Activated CD8-positive, alpha-beta T cell treated with anti-CD3 and anti-CD28 coated beads, Interleukin-2, amount 10 ng/mL, durations not matched to agents 7 days and 5 days (primary cell): ENCODE measurements around the gene NOS1AP. TPM values are rescaled to one million over a fixed set of nuclear protein-coding genes. Genes with fewer than 3 reads are reported as not detected.

Source experiments
- ATAC-seq: fragments of 150-1000 bp; cut with Tn5 transposase; one replicate; pipeline ENCODE4 v1.10.0; 2021; ENCODE audit warnings: moderate library complexity
- CTCF ChIA-PET: fragments of 350-600 bp; sonication (Branson Sonifier 250); formaldehyde crosslinking; loops from one replicate; lab custom pipeline; 2021; ENCODE audit warnings: antibody characterized with exemption; lab: Charles Lee
- POLR2A ChIA-PET: fragments of 350-600 bp; sonication (Branson Sonifier 250); formaldehyde crosslinking; loops from one replicate; lab custom pipeline; 2021; ENCODE audit warnings: antibody characterized with exemption; lab: Charles Lee
- DNase-seq: peaks from one replicate; pipeline ENCODE4 v3.0.0-alpha.2; 2020
- H3K27ac Mint-ChIP-seq: one replicate; pipeline ENCODE4 v1.8.0; 2021; ENCODE audit warnings: mild to moderate bottlenecking, mixed read lengths
- H3K27me3 Mint-ChIP-seq: one replicate; pipeline ENCODE4 v1.8.0; 2021; ENCODE audit warnings: low read depth, mixed read lengths
- H3K36me3 Mint-ChIP-seq: one replicate; pipeline ENCODE4 v1.8.0; 2021; ENCODE audit warnings: low read depth, mixed read lengths
- H3K4me1 Mint-ChIP-seq: one replicate; pipeline ENCODE4 v1.8.0; 2021; ENCODE audit warnings: low read depth, mixed read lengths
- H3K4me3 Mint-ChIP-seq: one replicate; pipeline ENCODE4 v1.8.0; 2021; ENCODE audit warnings: mild to moderate bottlenecking, mixed read lengths
- H3K9me3 Mint-ChIP-seq: one replicate; pipeline ENCODE4 v1.8.0; 2022; ENCODE audit warnings: mixed read lengths; ENCODE audit not compliant: insufficient read depth
- total RNA-seq, 2 experiments: library from RNA; stranded (reverse); gene quantifications; one replicate each; pipeline ENCODE4 v1.2.3, GENCODE V29; 2021

Gene NOS1AP
- total RNA-seq, 2 experiments from 2014 or later = not detected

GRCh38 chr1:162142968-162143367 is 73.5 kb downstream of the NOS1AP start:
- H3K9me3 Mint-ChIP-seq = no peaks in the 10 kb centered on the region
- peaks cover 17% of the 10 kb centered on the region for H3K27me3 Mint-ChIP-seq
- no peaks in the 10 kb centered on the region for H3K36me3 Mint-ChIP-seq
- CTCF ChIA-PET = no interaction called here
- no peak for DNase-seq
- ATAC-seq = no peak
- POLR2A ChIA-PET = no interaction called here
- no peak overlapping the region for H3K4me3 Mint-ChIP-seq
- no peak overlapping the region for H3K27ac Mint-ChIP-seq
- peaks cover 2% of the 10 kb centered on the region for H3K4me1 Mint-ChIP-seq

- no peak overlapping the region for H3K27ac Mint-ChIP-seq
- no peaks in the 10 kb centered on the region for H3K4me1 Mint-ChIP-seq
- H3K4me3 Mint-ChIP-seq = no peak overlapping the region
- CTCF ChIA-PET = no interaction called here
- ATAC-seq = no peak
- no peaks in the 10 kb centered on the region for H3K36me3 Mint-ChIP-seq
- no peaks in the 10 kb centered on the region for H3K9me3 Mint-ChIP-seq
- H3K27me3 Mint-ChIP-seq = peaks cover 22% of the 10 kb centered on the region
- POLR2A ChIA-PET = no interaction called here
- DNase-seq = no peak
Observed at GRCh38 chr1:162144268-162144667, 74.8 kb downstream of the NOS1AP start.

GRCh38 chr1:162144853-162145252 is 75.4 kb downstream of the NOS1AP start:
- Mint-ChIP-seq H3K9me3 (no peaks in the 10 kb centered on the region), H3K4me3 (no peak overlapping the region), H3K36me3 (no peaks in the 10 kb centered on the region), H3K27me3 (peaks cover 24% of the 10 kb centered on the region), H3K4me1 (no peaks in the 10 kb centered on the region), H3K27ac (no peak overlapping the region)
- DNase-seq (no peak), ATAC-seq (no peak)
- CTCF ChIA-PET = no interaction called here
- POLR2A ChIA-PET = no interaction called here

- no peaks in the 10 kb centered on the region for H3K9me3 Mint-ChIP-seq
- ATAC-seq (no peak), DNase-seq (no peak)
- no peaks in the 10 kb centered on the region for H3K4me1 Mint-ChIP-seq
- no peaks in the 10 kb centered on the region for H3K36me3 Mint-ChIP-seq
- ChIA-PET POLR2A (no interaction called here), CTCF (no interaction called here)
- H3K27ac Mint-ChIP-seq = no peak overlapping the region
- H3K27me3 Mint-ChIP-seq = peaks cover 24% of the 10 kb centered on the region
- no peak overlapping the region for H3K4me3 Mint-ChIP-seq
Observed at GRCh38 chr1:162145280-162145965, 75.9 kb downstream of the NOS1AP start.

GRCh38 chr1:162145966-162146696 is 76.6 kb downstream of the NOS1AP start:
- DNase-seq (no peak), ATAC-seq (no peak)
- ChIA-PET POLR2A (no interaction called here), CTCF (no interaction called here)
- Mint-ChIP-seq H3K9me3 (no peaks in the 10 kb centered on the region), H3K27ac (no peak overlapping the region), H3K4me3 (no peak overlapping the region), H3K27me3 (peaks cover 20% of the 10 kb centered on the region), H3K36me3 (no peaks in the 10 kb centered on the region), H3K4me1 (no peaks in the 10 kb centered on the region)

GRCh38 chr1:162147760-162148159 is 78.3 kb downstream of the NOS1AP start:
- ATAC-seq (no peak), DNase-seq (no peak)
- ChIA-PET CTCF (no interaction called here), POLR2A (no interaction called here)
- Mint-ChIP-seq H3K4me1 (no peaks in the 10 kb centered on the region), H3K9me3 (no peaks in the 10 kb centered on the region), H3K36me3 (no peaks in the 10 kb centered on the region), H3K4me3 (no peak overlapping the region), H3K27me3 (peaks cover 12% of the 10 kb centered on the region), H3K27ac (no peak overlapping the region)

GRCh38 chr1:162150112-162150511 is 80.6 kb downstream of the NOS1AP start:
- Mint-ChIP-seq H3K4me3 (no peak overlapping the region), H3K36me3 (no peaks in the 10 kb centered on the region), H3K9me3 (no peaks in the 10 kb centered on the region), H3K27ac (no peak overlapping the region), H3K4me1 (no peaks in the 10 kb centered on the region), H3K27me3 (peaks cover 12% of the 10 kb centered on the region)
- ATAC-seq (no peak), DNase-seq (no peak)
- POLR2A ChIA-PET = no interaction called here
- CTCF ChIA-PET = no interaction called here

GRCh38 chr1:162151900-162152829 is 82.7 kb downstream of the NOS1AP start:
- Mint-ChIP-seq H3K9me3 (no peaks in the 10 kb centered on the region), H3K4me1 (no peaks in the 10 kb centered on the region), H3K27me3 (peaks cover 15% of the 10 kb centered on the region), H3K27ac (no peak overlapping the region), H3K4me3 (no peak overlapping the region), H3K36me3 (no peaks in the 10 kb centered on the region)
- ChIA-PET POLR2A (no interaction called here), CTCF (no interaction called here)
- no peak for DNase-seq
- no peak for ATAC-seq

GRCh38 chr1:162153374-162153773 is 83.9 kb downstream of the NOS1AP start:
- no peak overlapping the region for H3K4me3 Mint-ChIP-seq
- ChIA-PET POLR2A (no interaction called here), CTCF (no interaction called here)
- no peaks in the 10 kb centered on the region for H3K36me3 Mint-ChIP-seq
- ATAC-seq (no peak), DNase-seq (no peak)
- no peaks in the 10 kb centered on the region for H3K9me3 Mint-ChIP-seq
- peaks cover 13% of the 10 kb centered on the region for H3K27me3 Mint-ChIP-seq
- H3K4me1 Mint-ChIP-seq = no peaks in the 10 kb centered on the region
- H3K27ac Mint-ChIP-seq = no peak overlapping the region

GRCh38 chr1:162157469-162157868 is 88.0 kb downstream of the NOS1AP start:
- no peak for DNase-seq
- Mint-ChIP-seq H3K4me1 (no peaks in the 10 kb centered on the region), H3K27ac (no peak overlapping the region), H3K27me3 (peaks cover 7% of the 10 kb centered on the region), H3K36me3 (no peaks in the 10 kb centered on the region), H3K9me3 (no peaks in the 10 kb centered on the region), H3K4me3 (no peak overlapping the region)
- ChIA-PET POLR2A (no interaction called here), CTCF (no interaction called here)
- ATAC-seq = no peak

GRCh38 chr1:162158624-162159271 is 89.3 kb downstream of the NOS1AP start:
- DNase-seq = no peak
- POLR2A ChIA-PET = no interaction called here
- no peaks in the 10 kb centered on the region for H3K36me3 Mint-ChIP-seq
- ATAC-seq = no peak
- no peak overlapping the region for H3K27ac Mint-ChIP-seq
- peaks cover 10% of the 10 kb centered on the region for H3K27me3 Mint-ChIP-seq
- H3K9me3 Mint-ChIP-seq = no peaks in the 10 kb centered on the region
- CTCF ChIA-PET = interaction anchor here (0.7 to 1.2 kb wide), 2 partner anchors 10 to 11 kb away, joined by 3 read pairs; no protein-coding TSS in a partner anchor
- no peaks in the 10 kb centered on the region for H3K4me1 Mint-ChIP-seq
- no peak overlapping the region for H3K4me3 Mint-ChIP-seq
